PC-3 (cell line): ENCODE measurements around the gene NOM1. TPM values are rescaled to one million over a fixed set of nuclear protein-coding genes. Genes with fewer than 3 reads are reported as not detected.
"Not testable (repeated sequence)": the region's sequence is repeated elsewhere in the genome, so short reads cannot be mapped to it uniquely, and the experiment has no call there.

Experiments
- ATAC-seq: fragments of 200-7000 bp; cut with Tn5 transposase; 2 replicates; pipeline ENCODE4 v1.9.1; 2020; ENCODE audit warnings: mild to moderate bottlenecking, moderate library complexity
- BruUV-seq: library from RNA; stranded (reverse); fragments of 400-500 nt; replicated peaks from 2 replicates; lab custom pipeline; 2021; lab: Mats Ljungman, UMichigan
- CTCF ChIA-PET: fragments of 300-600 bp; sonication (Branson Sonifier 250); formaldehyde crosslinking; loops from one replicate; lab custom pipeline; 2022; ENCODE audit warnings: antibody characterized with exemption; lab: Charles Lee
- POLR2A ChIA-PET: fragments of 300-600 bp; sonication (Branson Sonifier 250); formaldehyde crosslinking; loops from one replicate; lab custom pipeline; 2022; ENCODE audit warnings: antibody characterized with exemption; ENCODE audit not compliant: unreplicated experiment; lab: Charles Lee
- DNase-seq: peaks from one replicate; pipeline ENCODE4 v3.0.0-alpha.2; 2015
- H2AFZ ChIP-seq: fragments of 300-600 bp; sonication (generic); 2 replicates; pipeline ENCODE4 v1.6.0; 2016; ENCODE audit warnings: antibody characterized with exemption, low read length
- H3F3A ChIP-seq: fragments of 300-600 bp; sonication (generic); one replicate; pipeline ENCODE4 v1.6.0; 2017; ENCODE audit warnings: antibody characterized with exemption, low read length, control low read depth, mild to moderate bottlenecking; ENCODE audit not compliant: unreplicated experiment
- H3K27ac ChIP-seq: fragments of 300-600 bp; sonication (generic); 2 replicates; pipeline ENCODE4 v1.5.1; 2016; ENCODE audit warnings: mild to moderate bottlenecking, low read length
- H3K27me3 ChIP-seq: fragments of 300-600 bp; sonication (generic); 2 replicates; pipeline ENCODE4 v1.6.1; 2016; ENCODE audit warnings: low read length, mixed read lengths
- H3K36me3 ChIP-seq: fragments of 300-600 bp; sonication (generic); 2 replicates; pipeline ENCODE4 v1.6.1; 2016; ENCODE audit warnings: low read depth, mixed run types, low read length, mixed read lengths
- H3K4me1 ChIP-seq: fragments of 300-600 bp; sonication (generic); 2 replicates; pipeline ENCODE4 v1.5.1; 2016; ENCODE audit warnings: low read length; ENCODE audit not compliant: insufficient read depth
- H3K4me2 ChIP-seq: fragments of 300-600 bp; sonication (generic); 2 replicates; pipeline ENCODE4 v1.6.0; 2016; ENCODE audit warnings: low read length
- H3K4me3 ChIP-seq: fragments of 300-600 bp; sonication (generic); 2 replicates; pipeline ENCODE4 v1.5.1; 2016; ENCODE audit warnings: mild to moderate bottlenecking, low read length, mixed read lengths
- H3K79me2 ChIP-seq: fragments of 300-600 bp; sonication (generic); 2 replicates; pipeline ENCODE4 v1.6.1; 2017; ENCODE audit warnings: low read length, mixed read lengths
- H3K9ac ChIP-seq: fragments of 300-600 bp; sonication (generic); 2 replicates; pipeline ENCODE4 v1.6.0; 2016; ENCODE audit warnings: mild to moderate bottlenecking, low read length
- H3K9me2 ChIP-seq: fragments of 300-600 bp; sonication (generic); replicated peaks from 2 replicates; pipeline ENCODE4 v1.6.1; 2016; ENCODE audit warnings: mixed run types, low read length, mixed read lengths
- H3K9me3 ChIP-seq: fragments of 300-600 bp; sonication (generic); 2 replicates; pipeline ENCODE4 v1.6.1; 2016; ENCODE audit warnings: low read length, mixed read lengths
- H4K20me1 ChIP-seq: fragments of 300-600 bp; sonication (generic); 2 replicates; pipeline ENCODE4 v1.6.1; 2016; ENCODE audit warnings: low read length, mixed read lengths
- CTCF ChIP-seq: fragments of 300-600 bp; sonication (generic); conservative IDR thresholded peaks from 2 replicates; pipeline ENCODE4 v1.5.1; 2017; ENCODE audit warnings: antibody characterized with exemption, low read depth, mild to moderate bottlenecking, low read length
- EZH2 ChIP-seq: fragments of 300-600 bp; sonication (generic); IDR thresholded peaks from one replicate; pipeline ENCODE4 v1.6.1; 2017; ENCODE audit warnings: antibody characterized with exemption, mild to moderate bottlenecking, low read length; ENCODE audit not compliant: unreplicated experiment
- EZH2phosphoT487 ChIP-seq: fragments of 300-600 bp; sonication (generic); IDR thresholded peaks from 2 replicates; pipeline ENCODE4 v1.6.1; 2018; ENCODE audit warnings: mild to moderate bottlenecking, antibody characterized with exemption, low read length, borderline replicate concordance
- intact Hi-C: fragments of 100-400 bp; cut with micrococcal nuclease; formaldehyde crosslinking; loops from 2 replicates; pipeline ENCODE4 v1.9.0; 2023
- total RNA-seq: library from RNA; depleted of rRNA; stranded (reverse); fragments of >200 nt; gene quantifications from 2 replicates; pipeline ENCODE4 v1.2.3, GENCODE V29; 2014

NOM1 gene
- total RNA-seq, 1 experiment from 2014 or later: 17.7 TPM

GRCh38 chr7:156947120-156947843, 2.2 kb upstream of the NOM1 start:
- Histone ChIP-seq H3K27me3 (no peaks in the 10 kb centered on the region), H3K4me1 (peaks cover 4% of the 10 kb centered on the region), H2AFZ (no peak overlapping the region), H3K27ac (no peak overlapping the region), H3K9me3 (no peaks in the 10 kb centered on the region), H3F3A (no peaks in the 10 kb centered on the region), H3K4me3 (no peak overlapping the region), H4K20me1 (peaks cover 21% of the 10 kb centered on the region), H3K9ac (no peak overlapping the region), H3K36me3 (peaks cover under 1% of the 10 kb centered on the region), H3K4me2 (no peak overlapping the region), H3K79me2 (peaks cover 27% of the 10 kb centered on the region), H3K9me2 (no peaks in the 10 kb centered on the region)
- ChIA-PET POLR2A (no interaction called here), CTCF (no interaction called here)
- DNase-seq (peak; percentile 13), ATAC-seq (no peak)
- TF ChIP-seq EZH2phosphoT487 (no peak), CTCF (no peak), EZH2 (no peak)
- intact Hi-C loops: no loop called here
- no TSS peak for BruUV-seq

GRCh38 chr7:156948361-156948760, 1.2 kb upstream of the NOM1 start:
- no peak overlapping the region for H3K9ac ChIP-seq
- peaks cover 31% of the 10 kb centered on the region for H4K20me1 ChIP-seq
- H3K36me3 ChIP-seq: peaks cover 8% of the 10 kb centered on the region
- H3K9me3 ChIP-seq: no peaks in the 10 kb centered on the region
- peaks cover 13% of the 10 kb centered on the region for H3K4me1 ChIP-seq
- BruUV-seq: no TSS peak
- POLR2A ChIA-PET: no interaction called here
- no peak for DNase-seq
- H3K79me2 ChIP-seq: peaks cover 38% of the 10 kb centered on the region
- intact Hi-C loops: no loop called here
- H2AFZ ChIP-seq: no peak overlapping the region
- no peak overlapping the region for H3K4me2 ChIP-seq
- no peaks in the 10 kb centered on the region for H3K27me3 ChIP-seq
- no peak overlapping the region for H3K27ac ChIP-seq
- CTCF ChIA-PET: no interaction called here
- no peaks in the 10 kb centered on the region for H3F3A ChIP-seq
- TF ChIP-seq CTCF: no peak
- TF ChIP-seq EZH2: no peak
- no peak for TF ChIP-seq EZH2phosphoT487
- H3K4me3 ChIP-seq: no peak overlapping the region
- no peak for ATAC-seq
- no peaks in the 10 kb centered on the region for H3K9me2 ChIP-seq

- peak overlapping the region; percentile 99 for H3K4me2 ChIP-seq
- peaks cover 59% of the 10 kb centered on the region for H3K79me2 ChIP-seq
- H2AFZ ChIP-seq: peak overlapping the region; percentile 73; the same call in 1 of the 2 replicates
- no TSS peak for BruUV-seq
- POLR2A ChIA-PET: no interaction called here
- H3K9ac ChIP-seq: peak overlapping the region; percentile 99
- no peaks in the 10 kb centered on the region for H3F3A ChIP-seq
- peak overlapping the region; percentile 59 for H3K27ac ChIP-seq
- peaks cover 29% of the 10 kb centered on the region for H3K36me3 ChIP-seq
- CTCF ChIA-PET: no interaction called here
- no peak for TF ChIP-seq CTCF
- TF ChIP-seq EZH2: no peak
- TF ChIP-seq EZH2phosphoT487: no peak
- DNase-seq (peak; percentile 17), ATAC-seq (peak; percentile 2; the same call in 1 of the 2 replicates)
- peaks cover 14% of the 10 kb centered on the region for H3K4me1 ChIP-seq
- intact Hi-C loops: loop anchor here (2.0 to 10.0 kb wide), 3 partner anchors 48 to 324 kb away; partner anchors contain the start of gene UBE3C
- no peaks in the 10 kb centered on the region for H3K27me3 ChIP-seq
- H3K9me3 ChIP-seq: no peaks in the 10 kb centered on the region
- no peaks in the 10 kb centered on the region for H3K9me2 ChIP-seq
- peaks cover 43% of the 10 kb centered on the region for H4K20me1 ChIP-seq
- peak overlapping the region; percentile 96 for H3K4me3 ChIP-seq
Measured at GRCh38 chr7:156950381-156950858, 908 bp downstream of the NOM1 start.

- H3K4me2 ChIP-seq, H3K4me3 ChIP-seq, H2AFZ ChIP-seq, POLR2A ChIA-PET, H3K9me3 ChIP-seq, H3F3A ChIP-seq, H3K9me2 ChIP-seq, CTCF ChIA-PET, H3K27me3 ChIP-seq, H3K27ac ChIP-seq, ATAC-seq, BruUV-seq, H3K9ac ChIP-seq, DNase-seq: not testable (repeated sequence)
- peaks cover 81% of the 10 kb centered on the region for H3K79me2 ChIP-seq
- peaks cover 14% of the 10 kb centered on the region for H3K4me1 ChIP-seq
- intact Hi-C loops: loop anchor here (5.0 to 10.0 kb wide), 2 partner anchors 184 to 322 kb away; partner anchors contain the start of gene UBE3C
- H4K20me1 ChIP-seq: peaks cover 51% of the 10 kb centered on the region
- peaks cover 42% of the 10 kb centered on the region for H3K36me3 ChIP-seq
Measured at GRCh38 chr7:156953215-156953614, 3.7 kb downstream of the NOM1 start.
